Endothelial cell of umbilical vein (primary cell): ENCODE measurements around the gene GOLGA6B. TPM values are rescaled to one million over a fixed set of nuclear protein-coding genes. Genes with fewer than 3 reads are reported as not detected.
A peak's percentile ranks its signal among the peaks of the same experiment; 100 is the strongest.
"Not testable (repeated sequence)": the region's sequence is repeated elsewhere in the genome, so short reads cannot be mapped to it uniquely, and the experiment has no call there.

Source experiments
- BruUV-seq: library from RNA; stranded (reverse); fragments of 400-500 nt; replicated peaks from 2 replicates; lab custom pipeline; 2021; lab: Mats Ljungman, UMichigan
- CTCF ChIA-PET: fragments of 300-600, 350-600 bp; sonication (Branson Sonifier 250); formaldehyde crosslinking; loops from one replicate; lab custom pipeline; 2021; ENCODE audit warnings: antibody characterized with exemption, inconsistent platforms; lab: Charles Lee
- POLR2A ChIA-PET: fragments of 300-600, 350-600 bp; sonication (Branson Sonifier 250); formaldehyde crosslinking; loops from one replicate; lab custom pipeline; 2021; ENCODE audit warnings: antibody characterized with exemption, inconsistent platforms; lab: Charles Lee
- DNase-seq: peaks from one replicate; pipeline ENCODE4 v3.0.0-alpha.2; 2011; ENCODE audit warnings: low read depth, low spot score
- FAIRE-seq: peaks from 2 replicates; lab custom pipeline; 2011; peaks lifted over from hg19 to GRCh38; lab: Jason Lieb, UNC
- H2AFZ ChIP-seq: 2 replicates; pipeline ENCODE4 v1.6.0; 2012; ENCODE audit warnings: low read depth, low read length, control low read depth, inconsistent platforms
- H3K27ac ChIP-seq: 2 replicates; pipeline ENCODE4 v1.5.1; 2011; ENCODE audit warnings: low read depth, mild to moderate bottlenecking, control low read depth, low read length, moderate library complexity; ENCODE audit not compliant: insufficient read depth
- H3K27me3 ChIP-seq, 2 experiments: 2 replicates each; pipeline versions ENCODE4 v1.6.0 to v1.6.1; 2011; ENCODE audit warnings: low read length in 2 of 2, mixed read lengths in 1 of 2; ENCODE audit not compliant: control insufficient read depth in 2 of 2, insufficient read depth in 2 of 2
- H3K36me3 ChIP-seq, 2 experiments: 2 replicates in 1 of 2; 3 replicates in 1 of 2; pipeline ENCODE4 v1.5.1; 2011; ENCODE audit warnings: low read length in 2 of 2, mild to moderate bottlenecking in 1 of 2, moderate library complexity in 1 of 2; ENCODE audit not compliant: control insufficient read depth in 2 of 2, insufficient read depth in 2 of 2; ENCODE audit errors: extremely low read depth in 1 of 2
- H3K4me1 ChIP-seq: 3 replicates; pipeline ENCODE4 v1.5.1; 2011; ENCODE audit warnings: mild to moderate bottlenecking, low read length; ENCODE audit not compliant: control insufficient read depth, insufficient read depth; ENCODE audit errors: extremely low read depth
- H3K4me2 ChIP-seq: 2 replicates; pipeline ENCODE4 v1.6.1; 2011; ENCODE audit warnings: low read length, control low read depth, mixed read lengths; ENCODE audit not compliant: insufficient read depth
- H3K4me3 ChIP-seq, 3 experiments: fragments of 200-600 bp in 1 of 3; sonication (generic), shearing (Covaris generic) in 1 of 3; replicated peaks in 1 of 3; 2 replicates each; pipeline ENCODE4 v1.5.1; 2011 to 2016; ENCODE audit warnings: control low read depth in 3 of 3, low read length in 3 of 3, mild to moderate bottlenecking in 2 of 3, inconsistent platforms in 1 of 3, low read depth in 1 of 3, moderate library complexity in 1 of 3; ENCODE audit not compliant: insufficient read depth in 1 of 3
- H3K79me2 ChIP-seq: 2 replicates; pipeline ENCODE4 v1.6.0; 2012; ENCODE audit warnings: low read length, inconsistent platforms; ENCODE audit not compliant: control insufficient read depth, insufficient read depth
- H3K9ac ChIP-seq: replicated peaks from 2 replicates; pipeline ENCODE3; 2011; ENCODE audit warnings: low read length, control low read depth; ENCODE audit not compliant: insufficient read depth; ENCODE audit errors: extremely low read depth
- H3K9me1 ChIP-seq: replicated peaks from 3 replicates; pipeline ENCODE4 v1.6.0; 2011; ENCODE audit warnings: mild to moderate bottlenecking, low read length; ENCODE audit not compliant: control insufficient read depth, insufficient read depth; ENCODE audit errors: extremely low read depth
- H3K9me3 ChIP-seq: replicated peaks from 2 replicates; pipeline ENCODE4 v1.5.1; 2012; ENCODE audit warnings: low read length, inconsistent platforms; ENCODE audit not compliant: control insufficient read depth, insufficient read depth
- H4K20me1 ChIP-seq: replicated peaks from 2 replicates; pipeline ENCODE3; 2011; ENCODE audit warnings: mild to moderate bottlenecking, low read length; ENCODE audit not compliant: control insufficient read depth, insufficient read depth; ENCODE audit errors: extremely low read depth
- CTCF ChIP-seq, 2 donors: IDR thresholded peaks; 1 replicate in 1 of 2; 2 replicates in 1 of 2; pipeline ENCODE4 v1.5.1; 2011; ENCODE audit warnings: low read length in 2 of 2, mild to moderate bottlenecking in 2 of 2, moderate library complexity in 2 of 2, control low read depth in 1 of 2, inconsistent platforms in 1 of 2, low read depth in 1 of 2; ENCODE audit not compliant: insufficient read depth in 1 of 2; ENCODE audit errors: extremely low read depth in 1 of 2
- EZH2 ChIP-seq: IDR thresholded peaks from 2 replicates; pipeline ENCODE4 v1.6.1; 2012; ENCODE audit warnings: borderline replicate concordance, low read depth, mild to moderate bottlenecking, moderate library complexity, low read length, inconsistent platforms; ENCODE audit not compliant: severe bottlenecking
- FOS ChIP-seq: IDR thresholded peaks from 2 replicates; pipeline ENCODE4 v1.6.1; 2011; ENCODE audit warnings: mild to moderate bottlenecking, low read length, moderate library complexity, borderline replicate concordance; ENCODE audit not compliant: insufficient read depth
- GATA2 ChIP-seq: IDR thresholded peaks from 2 replicates; pipeline ENCODE4 v1.7.0; 2011; ENCODE audit warnings: low read depth, mild to moderate bottlenecking, moderate library complexity, mixed read lengths, low read length; ENCODE audit not compliant: insufficient read length, insufficient read depth
- JUN ChIP-seq: IDR thresholded peaks from 2 replicates; pipeline ENCODE4 v1.6.1; 2011; ENCODE audit warnings: borderline replicate concordance, low read depth; ENCODE audit not compliant: insufficient read length, insufficient read depth
- MAX ChIP-seq: IDR thresholded peaks from 2 replicates; pipeline ENCODE4 v1.6.1; 2011; ENCODE audit not compliant: insufficient read depth, insufficient read length
- MYC ChIP-seq: IDR thresholded peaks from one replicate; pipeline ENCODE4 v1.6.1; 2011; ENCODE audit warnings: mild to moderate bottlenecking, low read depth, low read length
- POLR2A ChIP-seq: IDR thresholded peaks from 2 replicates; pipeline ENCODE4 v1.6.1; 2012; ENCODE audit warnings: low read depth, mild to moderate bottlenecking, control low read depth, low read length
- POLR2AphosphoS5 ChIP-seq: IDR thresholded peaks from 2 replicates; pipeline ENCODE4 v1.6.1; 2012; ENCODE audit warnings: low read depth, mild to moderate bottlenecking, control low read depth, low read length, moderate library complexity; ENCODE audit not compliant: insufficient read depth
- dilution Hi-C: fragments of 300-500 bp; cut with MboI; formaldehyde crosslinking; loops from one replicate; pipeline ENCODE4 v1.15.0; 2019; ENCODE audit warnings: low sequenced_read_pairs; ENCODE audit not compliant: extremely low pct_ligation_motif_present
- intact Hi-C: fragments of 100-400 bp; cut with micrococcal nuclease; formaldehyde crosslinking; loops from one replicate; pipeline ENCODE4 v1.10.0; 2022
- polyA plus RNA-seq, 4 experiments: library from polyadenylated mRNA; depleted of rRNA in 3 of 4; stranded (reverse) in 3 of 4; unstranded in 1 of 4; fragments of >200 nt; gene quantifications; 2 replicates each; pipeline versions ENCODE4 v1.2.1 to v1.2.3, GENCODE V29; 2011 to 2012; ENCODE audit warnings: missing spikeins in 1 of 4
- total RNA-seq: library from RNA; stranded (reverse); gene quantifications from 2 replicates; pipeline ENCODE4 v1.2.3, GENCODE V29; 2021

The GOLGA6B gene
- total and polyA plus RNA-seq, 2 donors (not counting 3 experiments of a cell fraction or from before 2014, with no cell fraction given): not detected

- FAIRE-seq (peak; percentile 98), DNase-seq (peak; percentile 77)
- H3K9me3 ChIP-seq, POLR2A ChIA-PET, H4K20me1 ChIP-seq, H3K9me1 ChIP-seq, H3K79me2 ChIP-seq, dilution Hi-C loops, H3K4me3 ChIP-seq, H3K27ac ChIP-seq, H3K4me1 ChIP-seq, BruUV-seq, H3K36me3 ChIP-seq, H3K9ac ChIP-seq: not testable (repeated sequence)
- Histone ChIP-seq H3K4me2 (peak overlapping the region; percentile 52), H2AFZ (peak overlapping the region; percentile 94), H3K27me3 (peaks cover 2 to 14% of the 10 kb centered on the region in 2 experiments)
- intact Hi-C loops: loop anchor here (10.0 kb wide), 1 partner anchor 356 kb away; no protein-coding TSS in a partner anchor
- CTCF ChIA-PET: interaction anchor here (0.6 to 2.0 kb wide), 15 partner anchors 10 to 471 kb away, joined by 3 to 35 read pairs (median 4); partner anchors contain the start of genes BBS4 and HIGD2B
- TF ChIP-seq CTCF (IDR thresholded peaks at IDR 0.05; ENCODE audit: extremely low read depth in 1 of 2, insufficient read depth in 1 of 2, low read depth in 1 of 2, low read length in 2 of 2): peak; percentile 64 to 79
Observed at GRCh38 chr15:72670656-72671352, 16.3 kb downstream of the GOLGA6B start.

- TF ChIP-seq POLR2A (no peak), FOS (no peak), EZH2 (no peak), POLR2AphosphoS5 (no peak), MAX (no peak), MYC (no peak), GATA2 (no peak), JUN (no peak), CTCF (IDR thresholded peaks at IDR 0.05; ENCODE audit: extremely low read depth in 1 of 2, insufficient read depth in 1 of 2, low read depth in 1 of 2, low read length in 2 of 2) (no peak)
- intact Hi-C loops: loop anchor here (10.0 kb wide), 1 partner anchor 357 kb away; no protein-coding TSS in a partner anchor
- Histone ChIP-seq H3K4me1 (no peaks in the 10 kb centered on the region), H3K4me3 (no peak overlapping the region), H3K79me2 (no peaks in the 10 kb centered on the region), H3K4me2 (no peak overlapping the region), H3K36me3 (no peaks in the 10 kb centered on the region), H3K27ac (no peak overlapping the region), H2AFZ (no peak overlapping the region), H3K27me3 (peaks cover 2 to 14% of the 10 kb centered on the region in 2 experiments), H3K9me1 (no peaks in the 10 kb centered on the region), H4K20me1 (no peaks in the 10 kb centered on the region), H3K9me3 (no peaks in the 10 kb centered on the region), H3K9ac (no peak overlapping the region)
- DNase-seq (no peak), FAIRE-seq (no peak)
- dilution Hi-C loops: no loop called here
- CTCF ChIA-PET: interaction anchor here (0.6 to 2.0 kb wide), 15 partner anchors 9 to 472 kb away, joined by 3 to 35 read pairs (median 4); partner anchors contain the start of genes BBS4 and HIGD2B
- POLR2A ChIA-PET: no interaction called here
- no TSS peak for BruUV-seq
Observed at GRCh38 chr15:72671525-72671924, 17.0 kb downstream of the GOLGA6B start.
